ENCODE results near the gene CNTNAP2.

Gene CNTNAP2

GRCh38 chr7:148124477-148124876 is 2007.9 kb downstream of the CNTNAP2 start:
- DNase-seq = no peak

GRCh38 chr7:148127374-148127773 is 2010.8 kb downstream of the CNTNAP2 start:
- DNase-seq = no peak

- no peak for DNase-seq
These were observed 2012.4 kb downstream of the CNTNAP2 start for GRCh38 chr7:148129023-148129422.

GRCh38 chr7:148135116-148135515 is 2018.5 kb downstream of the CNTNAP2 start:
- DNase-seq = no peak

- no peak for DNase-seq
These were observed 2019.4 kb downstream of the CNTNAP2 start for GRCh38 chr7:148135997-148136396.

GRCh38 chr7:148142660-148143248 is 2026.2 kb downstream of the CNTNAP2 start:
- no peak for DNase-seq

GRCh38 chr7:148144827-148145226 is 2028.2 kb downstream of the CNTNAP2 start:
- DNase-seq = no peak

- no peak for DNase-seq
These were observed 2029.7 kb downstream of the CNTNAP2 start for GRCh38 chr7:148146346-148146745.

- no peak for DNase-seq
These were observed 2030.8 kb downstream of the CNTNAP2 start for GRCh38 chr7:148147438-148147837.

GRCh38 chr7:148148456-148148855 is 2031.9 kb downstream of the CNTNAP2 start:
- no peak for DNase-seq

GRCh38 chr7:148149730-148150129 is 2033.1 kb downstream of the CNTNAP2 start:
- DNase-seq = no peak

GRCh38 chr7:148151778-148152177 is 2035.2 kb downstream of the CNTNAP2 start:
- no peak for DNase-seq

- no peak for DNase-seq
These were observed 2037.1 kb downstream of the CNTNAP2 start for GRCh38 chr7:148153616-148154284.

- DNase-seq = no peak
These were observed 2038.4 kb downstream of the CNTNAP2 start for GRCh38 chr7:148155000-148155399.

GRCh38 chr7:148155826-148156225 is 2039.2 kb downstream of the CNTNAP2 start:
- DNase-seq = no peak

- DNase-seq = no peak
These were observed 2039.6 kb downstream of the CNTNAP2 start for GRCh38 chr7:148156233-148156632.

GRCh38 chr7:148159331-148159730 is 2042.7 kb downstream of the CNTNAP2 start:
- no peak for DNase-seq

GRCh38 chr7:148161776-148162175 is 2045.2 kb downstream of the CNTNAP2 start:
- DNase-seq = no peak

- DNase-seq = no peak
These were observed 2046.2 kb downstream of the CNTNAP2 start for GRCh38 chr7:148162808-148163207.

GRCh38 chr7:148163246-148163645 is 2046.6 kb downstream of the CNTNAP2 start:
- no peak for DNase-seq

- DNase-seq = no peak
These were observed 2056.3 kb downstream of the CNTNAP2 start for GRCh38 chr7:148172920-148173319.

- no peak for DNase-seq
These were observed 2056.8 kb downstream of the CNTNAP2 start for GRCh38 chr7:148173369-148173768.

- DNase-seq = no peak
These were observed 2057.8 kb downstream of the CNTNAP2 start for GRCh38 chr7:148174376-148174775.

GRCh38 chr7:148175512-148175911 is 2058.9 kb downstream of the CNTNAP2 start:
- DNase-seq = no peak

GRCh38 chr7:148177972-148178371 is 2061.4 kb downstream of the CNTNAP2 start:
- no peak for DNase-seq

Measured in activated CD4-positive, CD25-positive, alpha-beta regulatory T cell (primary cell).